Measurements from ENCODE around the gene ITM2B.

Gene ITM2B

GRCh38 chr13:48297131-48297786 lies 64.3 kb downstream of the ITM2B start:
- TF ChIP-seq GATA3 (IDR thresholded peaks at IDR 0.05; ENCODE audit: low read depth, low read length) (no peak), GATA2 (IDR thresholded peaks at IDR 0.05; ENCODE audit: low read depth, low read length) (no peak)

DNA sequence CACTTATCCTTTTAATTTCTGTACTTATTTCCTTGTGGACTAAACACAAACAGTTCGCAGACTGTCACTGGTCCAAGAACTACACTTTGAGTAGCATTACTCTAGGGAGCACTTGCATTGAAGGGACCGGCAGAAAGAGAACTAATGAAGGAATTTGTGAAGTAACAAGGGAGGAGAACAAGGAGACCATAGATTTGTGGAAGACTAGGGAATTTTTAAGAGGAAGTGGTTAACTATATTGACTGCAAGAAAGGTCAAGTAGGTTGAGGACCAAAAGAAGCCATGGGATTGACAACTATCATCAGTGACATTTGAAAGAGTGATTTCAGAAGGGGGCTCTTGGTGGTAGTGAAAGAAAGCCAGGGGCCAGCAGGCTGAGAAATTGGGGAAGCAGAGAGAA lies 66.6 kb downstream of the ITM2B start:
- TF ChIP-seq GATA3 (IDR thresholded peaks at IDR 0.05; ENCODE audit: low read depth, low read length): no peak
- no peak for TF ChIP-seq GATA2 (IDR thresholded peaks at IDR 0.05; ENCODE audit: low read depth, low read length)

DNA sequence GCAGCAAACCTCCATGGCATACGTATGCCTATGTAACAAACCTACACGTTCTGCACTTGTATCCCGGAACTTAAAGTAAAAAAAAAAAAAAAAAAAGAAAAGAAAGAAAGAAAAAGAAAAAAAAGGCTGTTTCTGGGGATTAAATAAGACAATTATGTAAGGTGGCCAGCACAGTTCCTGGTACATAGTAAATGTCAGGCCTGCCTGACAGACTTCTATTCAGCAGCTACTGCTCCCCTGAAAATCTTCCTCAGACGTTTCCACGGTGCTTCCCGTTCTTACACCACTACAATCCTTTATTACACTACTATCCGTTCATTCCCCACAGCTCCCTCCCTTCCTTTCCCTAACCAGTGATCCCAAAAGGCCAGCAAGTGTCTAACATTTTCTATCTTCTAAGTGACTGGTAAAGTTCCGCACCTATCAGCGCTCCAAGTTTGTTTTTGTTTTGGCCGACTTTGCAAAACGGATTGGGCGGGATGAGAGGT lies 69.9 kb downstream of the ITM2B start:
- TF ChIP-seq GATA2 (IDR thresholded peaks at IDR 0.05; ENCODE audit: low read depth, low read length) (no peak), GATA3 (IDR thresholded peaks at IDR 0.05; ENCODE audit: low read depth, low read length) (no peak)

GRCh38 chr13:48303359-48304142 lies 70.5 kb downstream of the ITM2B start, which contains the start of gene RB1:
RB1 (plus strand) TSS chr13:48303751; CDS start chr13:48303913, 162 bp downstream.
- TF ChIP-seq GATA2 (IDR thresholded peaks at IDR 0.05; ENCODE audit: low read depth, low read length): no peak
- no peak for TF ChIP-seq GATA3 (IDR thresholded peaks at IDR 0.05; ENCODE audit: low read depth, low read length)

- TF ChIP-seq GATA3 (IDR thresholded peaks at IDR 0.05; ENCODE audit: low read depth, low read length) (no peak), GATA2 (IDR thresholded peaks at IDR 0.05; ENCODE audit: low read depth, low read length) (no peak)
These were observed 71.3 kb downstream of the ITM2B start for GRCh38 chr13:48304143-48304876.

- no peak for TF ChIP-seq GATA2 (IDR thresholded peaks at IDR 0.05; ENCODE audit: low read depth, low read length)
- TF ChIP-seq GATA3 (IDR thresholded peaks at IDR 0.05; ENCODE audit: low read depth, low read length): no peak
These were observed 78.2 kb downstream of the ITM2B start for GRCh38 chr13:48311223-48311622.

DNA sequence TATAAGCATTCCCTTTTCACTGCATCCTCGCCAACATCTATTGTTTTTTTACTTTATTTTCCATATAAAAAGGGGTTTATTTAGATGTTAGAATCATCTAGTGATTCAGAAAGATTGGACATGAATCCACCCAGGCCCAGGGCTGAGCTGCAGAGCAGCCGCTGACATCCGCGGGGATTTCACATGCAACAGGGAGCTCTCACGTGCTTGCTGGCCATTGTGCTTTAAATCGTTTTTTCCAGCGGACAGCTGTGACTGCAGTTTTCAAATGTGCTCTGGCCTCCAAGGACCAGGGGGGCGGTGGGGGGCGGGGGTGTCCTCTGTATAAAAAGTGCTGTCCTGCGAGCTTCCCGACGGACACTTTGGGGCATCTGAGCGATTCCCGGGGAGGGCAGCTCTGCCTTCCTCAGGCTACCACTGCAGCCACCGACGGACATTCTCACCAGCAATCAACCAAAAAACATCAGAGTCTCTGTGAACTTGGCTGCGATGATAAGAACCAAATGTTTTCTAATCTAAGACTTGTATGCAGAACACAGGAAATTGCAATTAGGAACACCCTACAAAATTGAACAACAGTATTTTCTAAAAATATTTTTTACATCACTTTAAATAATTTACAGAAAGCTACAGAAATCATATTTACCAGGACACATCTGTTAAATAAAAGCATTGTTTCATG lies 83.1 kb downstream of the ITM2B start:
- TF ChIP-seq GATA3 (IDR thresholded peaks at IDR 0.05; ENCODE audit: low read depth, low read length): no peak
- no peak for TF ChIP-seq GATA2 (IDR thresholded peaks at IDR 0.05; ENCODE audit: low read depth, low read length)

GRCh38 chr13:48316826-48317510 lies 84.0 kb downstream of the ITM2B start:
- TF ChIP-seq GATA2 (IDR thresholded peaks at IDR 0.05; ENCODE audit: low read depth, low read length): no peak
- TF ChIP-seq GATA3 (IDR thresholded peaks at IDR 0.05; ENCODE audit: low read depth, low read length): no peak

- TF ChIP-seq GATA3 (IDR thresholded peaks at IDR 0.05; ENCODE audit: low read depth, low read length): no peak
- no peak for TF ChIP-seq GATA2 (IDR thresholded peaks at IDR 0.05; ENCODE audit: low read depth, low read length)
These were observed 84.7 kb downstream of the ITM2B start for GRCh38 chr13:48317511-48318376.

DNA sequence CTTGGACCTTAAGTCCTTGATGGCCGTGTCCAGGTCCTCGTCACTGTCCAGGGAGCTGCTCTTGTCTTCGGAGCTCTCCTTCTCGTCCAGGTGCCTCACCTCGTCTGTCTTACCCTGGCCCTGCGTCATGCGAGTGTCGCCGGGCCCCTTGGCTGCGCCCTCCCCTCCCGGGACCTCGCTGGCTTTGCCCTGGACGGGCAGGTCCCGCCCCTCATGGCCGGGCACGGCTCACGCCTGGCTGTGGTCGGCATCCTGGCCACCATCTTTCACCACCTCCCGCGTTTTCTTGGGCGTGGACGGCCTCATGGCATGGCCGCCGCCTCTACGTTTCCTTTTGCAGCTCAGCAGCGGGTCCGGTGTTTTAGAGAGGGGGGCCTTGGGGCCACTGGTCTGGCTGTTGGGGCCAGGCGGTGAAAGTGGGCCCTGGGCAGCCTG lies 85.4 kb downstream of the ITM2B start:
- TF ChIP-seq GATA2 (IDR thresholded peaks at IDR 0.05; ENCODE audit: low read depth, low read length) (no peak), GATA3 (IDR thresholded peaks at IDR 0.05; ENCODE audit: low read depth, low read length) (no peak)

DNA sequence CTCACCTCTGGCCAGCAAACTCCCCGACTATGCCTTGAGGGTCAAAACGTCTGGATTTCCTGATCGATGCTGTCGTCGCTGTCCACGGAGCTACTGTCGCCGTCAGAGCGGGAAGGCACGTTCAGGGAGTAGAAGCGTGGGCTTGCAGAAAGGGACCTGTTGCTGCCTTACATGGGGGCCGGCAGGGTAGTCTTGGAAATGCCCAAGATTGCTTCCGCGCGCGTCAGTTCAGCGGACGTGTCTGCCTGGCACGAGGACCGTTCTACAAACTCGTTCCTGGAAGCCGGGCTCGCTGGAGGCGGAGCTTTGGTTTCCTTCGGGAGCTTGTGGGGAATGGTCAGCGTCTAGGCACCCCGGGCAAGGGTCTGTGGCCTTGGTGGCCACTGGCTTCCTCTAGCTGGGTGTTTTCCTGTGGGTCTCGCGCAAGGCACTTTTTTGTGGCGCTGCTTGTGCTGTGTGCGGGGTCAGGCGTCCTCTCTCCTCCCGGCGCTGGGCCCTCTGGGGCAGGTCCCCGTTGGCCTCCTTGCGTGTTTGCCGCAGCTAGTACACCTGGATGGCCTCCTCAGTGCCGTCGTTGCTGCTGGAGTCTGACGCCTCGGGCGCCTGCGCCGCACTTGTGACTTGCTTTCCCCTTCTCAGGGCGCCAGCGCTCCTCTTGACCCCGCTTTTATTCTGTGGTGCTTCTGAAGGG lies 86.0 kb downstream of the ITM2B start:
- no peak for TF ChIP-seq GATA2 (IDR thresholded peaks at IDR 0.05; ENCODE audit: low read depth, low read length)
- TF ChIP-seq GATA3 (IDR thresholded peaks at IDR 0.05; ENCODE audit: low read depth, low read length): no peak
